Upper lobe of left lung (tissue), 6 donors: ENCODE results near the gene OSBPL10. TPM values are rescaled to one million over a fixed set of nuclear protein-coding genes. Genes with fewer than 3 reads are reported as not detected.

Experiments
- ATAC-seq, 2 donors: fragments of 200-7000 bp; cut with Tn5 transposase; one replicate each; pipeline ENCODE4 v1.9.1; 2022; ENCODE audit warnings: mild to moderate bottlenecking in 2 of 2, moderate library complexity in 2 of 2; ENCODE audit not compliant: low FRiP score in 2 of 2
- DNase-seq, 2 donors: peaks; one replicate each; pipeline ENCODE4 v3.0.0-alpha.2; 2019 to 2020
- H3K27ac ChIP-seq, 4 donors: fragments of 200-600 bp; sonication (generic); one replicate each; pipeline ENCODE4 v1.5.1; 2016 to 2019
- H3K27me3 ChIP-seq, 4 donors: fragments of 200-600 bp; sonication (generic); one replicate each; pipeline ENCODE4 v1.5.1; 2017 to 2019
- H3K36me3 ChIP-seq, 4 donors: fragments of 200-600 bp; sonication (generic); one replicate each; pipeline ENCODE4 v1.5.1; 2016 to 2019
- H3K4me1 ChIP-seq, 4 donors: fragments of 200-600 bp; sonication (generic); one replicate each; pipeline ENCODE4 v1.5.1; 2018 to 2019
- H3K4me3 ChIP-seq, 4 donors: fragments of 200-600 bp; sonication (generic); one replicate each; pipeline ENCODE4 v1.5.1; 2017 to 2019; ENCODE audit warnings: mild to moderate bottlenecking in 2 of 4, moderate library complexity in 1 of 4
- H3K9me3 ChIP-seq, 4 donors: fragments of 200-600 bp; sonication (generic); one replicate each; pipeline ENCODE4 v1.5.1; 2018 to 2019
- CTCF ChIP-seq, 6 experiments: fragments of 450-650 bp in 4 of 6; fragments of 200-600 bp in 2 of 6; sonication (generic) in 2 of 6; IDR thresholded peaks; one replicate each; pipeline ENCODE4 v1.5.1; 2016 to 2019; ENCODE audit warnings: antibody characterized with exemption in 6 of 6
- EP300 ChIP-seq, 4 donors: sonication (generic); formaldehyde crosslinking; IDR thresholded peaks; one replicate each; pipeline ENCODE4 v1.5.1; 2017; ENCODE audit warnings: antibody characterized with exemption in 4 of 4, control low read depth in 2 of 4
- POLR2A ChIP-seq, 4 donors: fragments of 450-650 bp; IDR thresholded peaks; one replicate each; pipeline ENCODE4 v1.5.1; 2016 to 2017; ENCODE audit warnings: antibody characterized with exemption in 4 of 4, mild to moderate bottlenecking in 2 of 4
- POLR2AphosphoS5 ChIP-seq, 2 donors: sonication (generic); formaldehyde crosslinking; IDR thresholded peaks; one replicate each; pipeline ENCODE4 v1.5.1; 2017; ENCODE audit warnings: antibody characterized with exemption in 2 of 2
- WGBS, 2 donors: methylation state at CpG; one replicate each; pipeline ENCODE4 v1.1.5; 2017 to 2018; 5-methylcytosine and 5-hydroxymethylcytosine counted together
- total RNA-seq, 6 donors: library from RNA; depleted of rRNA in 4 of 6; stranded (reverse); fragments of >200 nt in 4 of 6; gene quantifications; one replicate each; pipeline versions ENCODE4 v1.1.0 to v1.2.1, GENCODE V29; 2016 to 2021
- donor health status: DM: no; HTN: no; CAD: no; lungs with moderate emphysema.
- donor health status: DM: no; HTN: yes; CAD: no; lungs with severe emphysema.

OSBPL10 gene
- total RNA-seq, 6 donors from 2014 or later: 13.6 to 73.9 (median 24.4) TPM

GRCh38 chr3:31808143-31808720 is 172.8 kb downstream of the OSBPL10 start:
- DNase-seq: no peak
- no peak for ATAC-seq
- H3K27ac ChIP-seq: no peak overlapping the region
- no peaks in the 10 kb centered on the region for H3K27me3 ChIP-seq
- H3K36me3 ChIP-seq: no peaks in the 10 kb centered on the region
- H3K4me3 ChIP-seq: no peak overlapping the region
- WGBS, 2 donors: 92 to 98% methylated on average over 3 of the region's 3 CpGs
- TF ChIP-seq EP300 (IDR thresholded peaks at IDR 0.05) (no peak), POLR2AphosphoS5 (IDR thresholded peaks at IDR 0.05) (no peak), POLR2A (IDR thresholded peaks at IDR 0.05) (no peak), CTCF (IDR thresholded peaks at IDR 0.05) (no peak)
- H3K9me3 ChIP-seq: no peaks in the 10 kb centered on the region
- no peaks in the 10 kb centered on the region for H3K4me1 ChIP-seq

- no peaks in the 10 kb centered on the region for H3K4me1 ChIP-seq
- TF ChIP-seq EP300 (IDR thresholded peaks at IDR 0.05): no peak
- TF ChIP-seq POLR2A (IDR thresholded peaks at IDR 0.05): no peak
- TF ChIP-seq CTCF (IDR thresholded peaks at IDR 0.05): no peak
- TF ChIP-seq POLR2AphosphoS5 (IDR thresholded peaks at IDR 0.05): no peak
- no peak for ATAC-seq
- no peaks in the 10 kb centered on the region for H3K27me3 ChIP-seq
- H3K9me3 ChIP-seq: no peaks in the 10 kb centered on the region
- no peaks in the 10 kb centered on the region for H3K36me3 ChIP-seq
- 75% methylated on average over 10 of the region's 10 CpGs for WGBS, 2 donors
- H3K4me3 ChIP-seq: no peak overlapping the region
- no peak for DNase-seq
- H3K27ac ChIP-seq: no peak overlapping the region
Measured at GRCh38 chr3:31804251-31805051, 176.6 kb downstream of the OSBPL10 start.

GRCh38 chr3:31802981-31803740 is 177.9 kb downstream of the OSBPL10 start:
- H3K4me1 ChIP-seq: no peaks in the 10 kb centered on the region
- no peak for TF ChIP-seq EP300 (IDR thresholded peaks at IDR 0.05)
- TF ChIP-seq CTCF (IDR thresholded peaks at IDR 0.05): no peak
- no peak for TF ChIP-seq POLR2AphosphoS5 (IDR thresholded peaks at IDR 0.05)
- 71 to 84% methylated on average over 7 of the region's 7 CpGs for WGBS, 2 donors
- no peak for ATAC-seq
- H3K4me3 ChIP-seq: no peak overlapping the region
- no peaks in the 10 kb centered on the region for H3K27me3 ChIP-seq
- no peak overlapping the region for H3K27ac ChIP-seq
- no peaks in the 10 kb centered on the region for H3K9me3 ChIP-seq
- DNase-seq: no peak
- no peaks in the 10 kb centered on the region for H3K36me3 ChIP-seq

- 96 to 99% methylated on average over 4 of the region's 4 CpGs for WGBS, 2 donors
- no peak overlapping the region for H3K4me3 ChIP-seq
- DNase-seq (no peak), ATAC-seq (no peak)
- no peaks in the 10 kb centered on the region for H3K36me3 ChIP-seq
- H3K27ac ChIP-seq: no peak overlapping the region
- H3K9me3 ChIP-seq: no peaks in the 10 kb centered on the region
- no peaks in the 10 kb centered on the region for H3K4me1 ChIP-seq
- no peaks in the 10 kb centered on the region for H3K27me3 ChIP-seq
- no peak for TF ChIP-seq EP300 (IDR thresholded peaks at IDR 0.05)
- no peak for TF ChIP-seq CTCF (IDR thresholded peaks at IDR 0.05)
- TF ChIP-seq POLR2AphosphoS5 (IDR thresholded peaks at IDR 0.05): no peak
- TF ChIP-seq POLR2A (IDR thresholded peaks at IDR 0.05): no peak
Measured at GRCh38 chr3:31800436-31800835, 180.6 kb downstream of the OSBPL10 start.
